Body of pancreas (tissue), 4 donors: ENCODE results near the gene ENAH. TPM values are rescaled to one million over a fixed set of nuclear protein-coding genes. Genes with fewer than 3 reads are reported as not detected.
A peak's percentile ranks its signal among the peaks of the same experiment; 100 is the strongest.

ENCODE experiments used
- ATAC-seq: fragments of 150-250 bp; one replicate; pipeline ENCODE4 v1.9.1; 2016
- DNase-seq, 4 donors: peaks; one replicate each; pipeline ENCODE4 v3.0.0-alpha.2; 2019
- H3K27ac ChIP-seq, 4 donors: fragments of 200-600 bp; sonication (generic); 1 replicate in 3 of 4; 2 replicates in 1 of 4; pipeline versions ENCODE4 v1.5.1 to v1.6.1; 2016 to 2019; ENCODE audit warnings: mild to moderate bottlenecking in 1 of 4, mixed read lengths in 1 of 4, moderate library complexity in 1 of 4
- H3K27me3 ChIP-seq, 2 donors: fragments of 200-600 bp; sonication (generic); one replicate each; pipeline ENCODE4 v1.6.0; 2016; ENCODE audit warnings: mild to moderate bottlenecking in 1 of 2
- H3K36me3 ChIP-seq, 2 donors: fragments of 200-600 bp; sonication (generic); replicated peaks in 1 of 2; 2 replicates each; pipeline ENCODE4 v1.5.1; 2016; ENCODE audit warnings: low read depth in 2 of 2; ENCODE audit not compliant: insufficient read depth in 1 of 2
- H3K4me1 ChIP-seq: fragments of 200-600 bp; sonication (generic); one replicate; pipeline ENCODE4 v1.6.0; 2016
- H3K4me3 ChIP-seq, 2 donors: fragments of 200-600 bp; sonication (generic); 1 replicate in 1 of 2; 2 replicates in 1 of 2; pipeline ENCODE4 v1.5.1; 2016 to 2019
- H3K9me3 ChIP-seq, 3 donors: fragments of 200-600 bp; sonication (generic); 1 replicate in 2 of 3; 2 replicates in 1 of 3; pipeline ENCODE4 v1.5.1; 2016
- POLR2A ChIP-seq, 3 donors: fragments of 450-650 bp; IDR thresholded peaks; one replicate each; pipeline ENCODE4 v1.6.1; 2016; ENCODE audit warnings: antibody characterized with exemption in 3 of 3, mild to moderate bottlenecking in 2 of 3
- whole genome bisulfite sequencing, 2 donors: methylation state at CpG; one replicate each; pipeline ENCODE4 v1.1.5; 2017; 5-methylcytosine and 5-hydroxymethylcytosine counted together
- intact Hi-C: fragments of 100-400 bp; cut with DNase I; formaldehyde crosslinking; loops from one replicate; pipeline ENCODE4 v1.15.1; 2023
- total RNA-seq, 2 donors: library from RNA; depleted of rRNA; stranded (reverse); fragments of >200 nt; gene quantifications; one replicate each; pipeline ENCODE4 v1.1.0, GENCODE V29; 2016
- TF ChIP-seq, protein P1 (sequence below), 7 experiments: fragments of 450-650 bp in 4 of 7; fragments of 200-600 bp in 3 of 7; sonication (generic) in 3 of 7; IDR thresholded peaks; one replicate each; pipeline ENCODE4 v1.5.1; 2016 to 2019; ENCODE audit warnings: antibody characterized with exemption in 7 of 7

Gene ENAH
- total RNA-seq, 2 donors from 2014 or later = 21.1 to 28.8 TPM

DNA sequence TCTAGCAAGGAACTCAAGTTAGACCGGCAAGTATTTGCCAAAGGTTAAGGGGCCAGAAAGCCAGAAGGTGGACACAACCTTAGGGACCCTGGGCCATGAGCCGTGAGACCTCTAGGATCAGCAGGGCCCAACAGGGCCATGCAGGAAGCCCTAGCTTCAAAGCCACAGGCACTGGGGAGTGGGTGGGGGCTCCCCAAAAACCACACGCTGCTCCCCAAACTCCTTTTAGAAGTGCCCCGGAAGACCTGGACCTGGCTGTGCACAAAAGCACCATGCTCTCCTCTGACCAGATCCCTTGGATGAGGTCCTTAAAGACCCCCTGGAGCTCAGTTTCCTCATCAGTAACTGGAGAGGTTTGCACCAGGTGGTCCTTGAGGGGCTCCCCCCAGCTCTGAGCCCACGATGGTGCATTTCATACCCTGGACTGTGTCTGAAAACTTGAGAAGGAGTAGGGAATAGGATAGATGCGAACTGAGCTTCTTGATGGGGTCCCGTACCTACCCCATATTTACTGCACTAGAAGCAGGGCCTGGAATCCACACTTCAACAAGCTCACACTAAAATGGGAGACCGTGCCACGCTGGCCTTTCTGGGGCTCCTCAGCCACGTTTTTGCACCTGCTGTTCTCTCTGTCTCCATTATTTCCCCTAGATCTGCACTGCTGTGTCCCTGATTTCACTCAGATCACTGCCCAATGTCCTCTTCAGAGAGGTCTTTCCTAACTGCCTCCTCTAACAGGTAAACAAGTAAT is 184.5 kb downstream of the ENAH start:
- no peak for TF ChIP-seq POLR2A (IDR thresholded peaks at IDR 0.05)
- TF ChIP-seq, protein P1, sequence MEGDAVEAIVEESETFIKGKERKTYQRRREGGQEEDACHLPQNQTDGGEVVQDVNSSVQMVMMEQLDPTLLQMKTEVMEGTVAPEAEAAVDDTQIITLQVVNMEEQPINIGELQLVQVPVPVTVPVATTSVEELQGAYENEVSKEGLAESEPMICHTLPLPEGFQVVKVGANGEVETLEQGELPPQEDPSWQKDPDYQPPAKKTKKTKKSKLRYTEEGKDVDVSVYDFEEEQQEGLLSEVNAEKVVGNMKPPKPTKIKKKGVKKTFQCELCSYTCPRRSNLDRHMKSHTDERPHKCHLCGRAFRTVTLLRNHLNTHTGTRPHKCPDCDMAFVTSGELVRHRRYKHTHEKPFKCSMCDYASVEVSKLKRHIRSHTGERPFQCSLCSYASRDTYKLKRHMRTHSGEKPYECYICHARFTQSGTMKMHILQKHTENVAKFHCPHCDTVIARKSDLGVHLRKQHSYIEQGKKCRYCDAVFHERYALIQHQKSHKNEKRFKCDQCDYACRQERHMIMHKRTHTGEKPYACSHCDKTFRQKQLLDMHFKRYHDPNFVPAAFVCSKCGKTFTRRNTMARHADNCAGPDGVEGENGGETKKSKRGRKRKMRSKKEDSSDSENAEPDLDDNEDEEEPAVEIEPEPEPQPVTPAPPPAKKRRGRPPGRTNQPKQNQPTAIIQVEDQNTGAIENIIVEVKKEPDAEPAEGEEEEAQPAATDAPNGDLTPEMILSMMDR (IDR thresholded peaks at IDR 0.05) = no peak
- H3K9me3 ChIP-seq = no peaks in the 10 kb centered on the region

GRCh38 chr1:225467193-225468020 is 185.5 kb downstream of the ENAH start:
- Histone ChIP-seq H3K27me3 (no peaks in the 10 kb centered on the region), H3K4me3 (no peak overlapping the region), H3K9me3 (no peaks in the 10 kb centered on the region), H3K4me1 (no peaks in the 10 kb centered on the region), H3K27ac (peak overlapping the region in 2 of 4 donors; percentile 37 to 75), H3K36me3 (no peaks in the 10 kb centered on the region)
- WGBS, 2 donors = 43 to 70% methylated on average over 18 to 20 of the region's 26 CpGs
- TF ChIP-seq, protein P1 (IDR thresholded peaks at IDR 0.05) = no peak
- TF ChIP-seq POLR2A (IDR thresholded peaks at IDR 0.05) = peak in 2 of 3 donors; percentile 41 to 57
- intact Hi-C loops = no loop called here
- peak in 2 of 4 donors; percentile 35 to 67 for DNase-seq
- ATAC-seq = peak; percentile 24

More for the DNA sequence above, 184.5 kb downstream of the ENAH start:
- DNase-seq (peak in 1 of 4 donors; percentile 2), ATAC-seq (no peak)
- Histone ChIP-seq H3K4me3 (no peak overlapping the region), H3K27ac (peak overlapping the region in 2 of 4 donors; percentile 37 to 75), H3K27me3 (no peaks in the 10 kb centered on the region), H3K36me3 (no peaks in the 10 kb centered on the region), H3K4me1 (no peaks in the 10 kb centered on the region)
- 76 to 77% methylated on average over 9 to 10 of the region's 10 CpGs for WGBS, 2 donors
- intact Hi-C loops = no loop called here

DNA sequence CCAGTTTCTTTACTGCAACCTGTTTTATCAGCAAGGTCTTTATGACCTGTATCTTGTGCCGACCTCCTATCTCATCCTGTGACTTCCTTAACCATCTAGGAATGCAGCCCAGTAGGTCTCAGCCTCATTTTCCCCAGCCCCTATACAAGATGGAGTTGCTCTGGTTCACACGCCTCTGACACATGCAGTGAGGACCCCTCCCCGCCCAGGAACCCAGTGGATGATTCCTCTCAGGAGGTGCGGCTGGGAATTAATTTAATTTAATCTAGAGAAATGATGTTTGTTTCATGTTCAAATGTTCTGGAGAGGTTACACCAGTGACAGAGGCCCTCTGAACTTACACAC is 186.1 kb downstream of the ENAH start:
- no peak for TF ChIP-seq POLR2A (IDR thresholded peaks at IDR 0.05)
- TF ChIP-seq, protein P1 (IDR thresholded peaks at IDR 0.05) = no peak
- peak overlapping the region in 1 of 4 donors; percentile 75 for H3K27ac ChIP-seq
- H3K4me1 ChIP-seq = no peaks in the 10 kb centered on the region
- H3K27me3 ChIP-seq = no peaks in the 10 kb centered on the region
- intact Hi-C loops = no loop called here
- H3K36me3 ChIP-seq = no peaks in the 10 kb centered on the region
- H3K9me3 ChIP-seq = no peaks in the 10 kb centered on the region
- 70 to 71% methylated on average over 4 of the region's 4 CpGs for whole genome bisulfite sequencing, 2 donors
- DNase-seq (no peak), ATAC-seq (no peak)
- H3K4me3 ChIP-seq = no peak overlapping the region

DNA sequence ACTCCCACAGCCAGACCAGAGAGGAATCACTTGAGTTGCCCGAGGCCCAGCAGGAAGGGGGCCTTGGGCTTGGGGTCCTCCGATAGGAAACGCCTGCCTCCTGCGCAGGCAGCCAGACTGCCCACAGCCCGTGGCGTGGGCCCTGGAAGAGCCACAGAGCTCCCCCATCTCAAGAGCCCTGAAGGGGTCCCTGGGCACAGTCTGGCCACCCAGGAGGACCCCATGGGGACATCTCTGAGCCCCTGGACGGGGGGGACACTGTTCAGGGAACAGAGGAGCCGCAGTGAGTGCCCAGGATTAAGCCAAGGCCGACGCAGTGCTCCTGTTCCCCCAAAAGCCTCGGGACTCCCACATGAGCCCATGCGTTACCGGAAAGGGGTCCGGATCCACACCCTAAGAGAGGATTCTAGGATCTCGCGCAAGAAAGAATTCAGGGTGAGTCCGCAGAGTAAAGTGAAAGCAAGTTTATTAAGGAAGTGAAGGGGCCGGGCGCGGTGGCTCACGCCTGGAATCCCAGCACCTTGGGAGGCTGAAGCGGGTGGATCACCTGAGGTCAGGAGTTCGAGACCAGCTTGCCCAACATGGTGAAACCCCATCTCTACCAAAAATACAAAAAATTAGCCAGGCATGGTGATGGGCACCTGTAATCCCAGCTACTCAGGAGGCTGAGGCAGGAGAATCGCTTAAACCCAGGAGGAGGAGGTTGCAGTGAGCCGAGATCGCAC is 187.0 kb downstream of the ENAH start:
- WGBS, 2 donors = 83 to 88% methylated on average over 19 to 26 of the region's 26 CpGs
- intact Hi-C loops = no loop called here
- ATAC-seq (no peak), DNase-seq (no peak)
- Histone ChIP-seq H3K4me1 (peaks cover 5% of the 10 kb centered on the region), H3K4me3 (no peak overlapping the region), H3K36me3 (no peaks in the 10 kb centered on the region), H3K27me3 (no peaks in the 10 kb centered on the region), H3K27ac (no peak overlapping the region), H3K9me3 (no peaks in the 10 kb centered on the region)
- no peak for TF ChIP-seq POLR2A (IDR thresholded peaks at IDR 0.05)
- TF ChIP-seq, protein P1 (IDR thresholded peaks at IDR 0.05) = no peak
